ENCODE measurements around the gene SAMD8.

SAMD8 gene

GRCh38 chr10:75084834-75085384 lies 26.5 kb upstream of the SAMD8 start:
- no peak for FAIRE-seq
- DNase-seq (ENCODE audit: low spot score) = no peak

GRCh38 chr10:75086278-75086934 lies 25.1 kb upstream of the SAMD8 start:
- DNase-seq (ENCODE audit: low spot score) (no peak), FAIRE-seq (no peak)

GRCh38 chr10:75088640-75089039 lies 22.8 kb upstream of the SAMD8 start:
- FAIRE-seq = no peak
- no peak for DNase-seq (ENCODE audit: low spot score)

GRCh38 chr10:75089634-75090033 lies 21.8 kb upstream of the SAMD8 start:
- FAIRE-seq (no peak), DNase-seq (ENCODE audit: low spot score) (no peak)

- no peak for DNase-seq (ENCODE audit: low spot score)
- FAIRE-seq = no peak
Measured at GRCh38 chr10:75091146-75091545, 20.3 kb upstream of the SAMD8 start.

- no peak for DNase-seq (ENCODE audit: low spot score)
- no peak for FAIRE-seq
Measured at GRCh38 chr10:75094465-75094864, 17.0 kb upstream of the SAMD8 start.

- FAIRE-seq (no peak), DNase-seq (ENCODE audit: low spot score) (no peak)
Measured at GRCh38 chr10:75095631-75096030, 15.8 kb upstream of the SAMD8 start.

GRCh38 chr10:75096749-75097148 lies 14.7 kb upstream of the SAMD8 start:
- FAIRE-seq (no peak), DNase-seq (ENCODE audit: low spot score) (no peak)

- no peak for FAIRE-seq
- peak; percentile 44 for DNase-seq (ENCODE audit: low spot score)
Measured at GRCh38 chr10:75097666-75098285, 13.7 kb upstream of the SAMD8 start.

- DNase-seq (ENCODE audit: low spot score) (no peak), FAIRE-seq (no peak)
Measured at GRCh38 chr10:75098902-75099673, 12.4 kb upstream of the SAMD8 start.

- peak; percentile 89 for DNase-seq (ENCODE audit: low spot score)
- peak; percentile 74 for FAIRE-seq
Measured at GRCh38 chr10:75099952-75100763, 11.3 kb upstream of the SAMD8 start.

GRCh38 chr10:75100764-75101291 lies 10.6 kb upstream of the SAMD8 start:
- no peak for DNase-seq (ENCODE audit: low spot score)
- FAIRE-seq = no peak

- DNase-seq (ENCODE audit: low spot score) = no peak
- FAIRE-seq = no peak
Measured at GRCh38 chr10:75101416-75102251, 9.8 kb upstream of the SAMD8 start.

- DNase-seq (ENCODE audit: low spot score) = no peak
- no peak for FAIRE-seq
Measured at GRCh38 chr10:75102830-75103673, 8.4 kb upstream of the SAMD8 start.

GRCh38 chr10:75103881-75104686 lies 7.4 kb upstream of the SAMD8 start:
- FAIRE-seq = no peak

GRCh38 chr10:75104842-75105241 lies 6.6 kb upstream of the SAMD8 start:
- DNase-seq (ENCODE audit: low spot score) = no peak
- FAIRE-seq = no peak

More at GRCh38 chr10:75103881-75104686, 7.4 kb upstream of the SAMD8 start:
- no peak for DNase-seq (ENCODE audit: low spot score)

GRCh38 chr10:75105576-75106197 lies 5.8 kb upstream of the SAMD8 start:
- FAIRE-seq (no peak), DNase-seq (ENCODE audit: low spot score) (no peak)

- DNase-seq (ENCODE audit: low spot score) = no peak
- no peak for FAIRE-seq
Measured at GRCh38 chr10:75106242-75106641, 5.2 kb upstream of the SAMD8 start.
